OCI-LY1 (cell line): ENCODE data around the gene DPF3.

ENCODE experiments used
- H2AFZ ChIP-seq: fragments of 200-600 bp; sonication (generic), shearing (Covaris generic); 2 replicates; pipeline ENCODE4 v1.6.0; 2014; ENCODE audit warnings: antibody characterized with exemption, mild to moderate bottlenecking, low read length
- H3F3A ChIP-seq: fragments of 200-600 bp; sonication (generic), shearing (Covaris generic); 2 replicates; pipeline ENCODE4 v1.6.0; 2014; ENCODE audit warnings: mild to moderate bottlenecking, antibody characterized with exemption, low read length, moderate library complexity; ENCODE audit not compliant: insufficient read depth
- H3K27ac ChIP-seq: fragments of 200-600 bp; sonication (generic); 2 replicates; pipeline ENCODE4 v1.5.1; 2014; ENCODE audit warnings: low read length, mixed run types, mild to moderate bottlenecking, low read depth; ENCODE audit not compliant: poor library complexity, severe bottlenecking
- H3K27me3 ChIP-seq: fragments of 200-600 bp; sonication (generic); 2 replicates; pipeline ENCODE4 v1.6.0; 2014; ENCODE audit warnings: antibody characterized with exemption, mild to moderate bottlenecking, low read length, moderate library complexity; ENCODE audit not compliant: insufficient read depth
- H3K36me3 ChIP-seq: fragments of 200-600 bp; sonication (generic); 2 replicates; pipeline ENCODE4 v1.6.1; 2014; ENCODE audit warnings: mild to moderate bottlenecking, antibody characterized with exemption, low read length, moderate library complexity, mixed read lengths; ENCODE audit not compliant: insufficient read depth
- H3K4me1 ChIP-seq: fragments of 200-600 bp; sonication (generic); 2 replicates; pipeline ENCODE4 v1.5.1; 2014; ENCODE audit warnings: mild to moderate bottlenecking, low read length, moderate library complexity; ENCODE audit not compliant: insufficient read depth, severe bottlenecking
- H3K4me2 ChIP-seq: fragments of 200-600 bp; sonication (generic), shearing (Covaris generic); 2 replicates; pipeline ENCODE4 v1.6.1; 2014; ENCODE audit warnings: low read length
- H3K4me3 ChIP-seq: fragments of 200-600 bp; sonication (generic); 2 replicates; pipeline ENCODE4 v1.5.1; 2014; ENCODE audit warnings: low read length, low read depth, mild to moderate bottlenecking, mixed read lengths; ENCODE audit not compliant: poor library complexity, severe bottlenecking
- H3K79me2 ChIP-seq: fragments of 200-600 bp; shearing (Covaris generic); 2 replicates; pipeline ENCODE4 v1.6.1; 2016; ENCODE audit warnings: mixed run types, low read length, mixed read lengths; ENCODE audit not compliant: insufficient read depth
- H3K9ac ChIP-seq: fragments of 200-600 bp; sonication (generic), shearing (Covaris generic); 2 replicates; pipeline ENCODE4 v1.6.1; 2014; ENCODE audit warnings: mild to moderate bottlenecking, low read length, mixed read lengths
- H3K9me2 ChIP-seq: fragments of 200-600 bp; sonication (generic), shearing (Covaris generic); 2 replicates; pipeline ENCODE4 v1.6.1; 2014; ENCODE audit warnings: low read depth, mild to moderate bottlenecking, low read length, mixed read lengths
- H3K9me3 ChIP-seq: fragments of 200-600 bp; shearing (Covaris generic); 2 replicates; pipeline ENCODE4 v1.6.1; 2014; ENCODE audit warnings: low read length, mixed read lengths
- H4K20me1 ChIP-seq: fragments of 200-600 bp; sonication (generic), shearing (Covaris generic); 2 replicates; pipeline ENCODE4 v1.6.0; 2016; ENCODE audit warnings: mild to moderate bottlenecking, low read length; ENCODE audit not compliant: insufficient read depth
- EZH2 ChIP-seq: fragments of 200-600 bp; sonication (generic), shearing (Covaris generic); IDR thresholded peaks from 2 replicates; pipeline ENCODE4 v1.8.0; 2017; ENCODE audit warnings: borderline replicate concordance, mixed run types, mild to moderate bottlenecking, antibody characterized with exemption, low read length, moderate library complexity, mixed read lengths
- TF ChIP-seq, protein P1 (sequence below): fragments of 200-600 bp; sonication (generic), shearing (Covaris generic); IDR thresholded peaks from 2 replicates; pipeline ENCODE4 v1.5.1; 2017; ENCODE audit warnings: mild to moderate bottlenecking, antibody characterized with exemption, low read length, moderate library complexity, mixed read lengths

The DPF3 gene

DNA sequence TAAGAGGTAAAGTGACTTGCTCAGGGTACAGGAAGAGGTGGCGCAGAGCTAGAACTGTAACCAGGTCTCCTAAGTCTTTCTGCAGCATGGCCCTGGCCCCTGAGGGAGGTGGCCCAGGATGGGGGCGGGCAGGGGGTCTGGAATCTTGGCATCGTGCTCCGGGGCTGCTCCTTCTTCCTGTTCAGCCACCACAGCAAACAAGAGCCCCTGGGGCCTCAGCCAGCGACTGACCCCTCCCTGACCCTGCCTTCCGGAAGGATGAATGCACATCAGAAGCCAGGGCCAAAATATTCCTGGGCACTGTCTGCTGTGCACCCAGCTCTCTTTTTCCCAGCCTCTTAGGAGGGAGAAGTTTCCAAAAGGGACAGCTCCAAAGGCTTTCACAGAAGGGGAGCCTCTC, 242.8 kb downstream of the DPF3 start:
- H3K27ac ChIP-seq, result no peak overlapping the region
- H2AFZ ChIP-seq, result no peak overlapping the region
- no peaks in the 10 kb centered on the region for H4K20me1 ChIP-seq
- no peaks in the 10 kb centered on the region for H3K79me2 ChIP-seq
- H3K9me2 ChIP-seq, result no peaks in the 10 kb centered on the region
- no peaks in the 10 kb centered on the region for H3F3A ChIP-seq
- no peaks in the 10 kb centered on the region for H3K27me3 ChIP-seq
- H3K36me3 ChIP-seq, result no peaks in the 10 kb centered on the region
- H3K9me3 ChIP-seq, result no peaks in the 10 kb centered on the region
- H3K4me2 ChIP-seq, result no peak overlapping the region
- H3K4me3 ChIP-seq, result no peak overlapping the region
- TF ChIP-seq EZH2, result no peak
- no peak overlapping the region for H3K9ac ChIP-seq
- no peaks in the 10 kb centered on the region for H3K4me1 ChIP-seq

DNA sequence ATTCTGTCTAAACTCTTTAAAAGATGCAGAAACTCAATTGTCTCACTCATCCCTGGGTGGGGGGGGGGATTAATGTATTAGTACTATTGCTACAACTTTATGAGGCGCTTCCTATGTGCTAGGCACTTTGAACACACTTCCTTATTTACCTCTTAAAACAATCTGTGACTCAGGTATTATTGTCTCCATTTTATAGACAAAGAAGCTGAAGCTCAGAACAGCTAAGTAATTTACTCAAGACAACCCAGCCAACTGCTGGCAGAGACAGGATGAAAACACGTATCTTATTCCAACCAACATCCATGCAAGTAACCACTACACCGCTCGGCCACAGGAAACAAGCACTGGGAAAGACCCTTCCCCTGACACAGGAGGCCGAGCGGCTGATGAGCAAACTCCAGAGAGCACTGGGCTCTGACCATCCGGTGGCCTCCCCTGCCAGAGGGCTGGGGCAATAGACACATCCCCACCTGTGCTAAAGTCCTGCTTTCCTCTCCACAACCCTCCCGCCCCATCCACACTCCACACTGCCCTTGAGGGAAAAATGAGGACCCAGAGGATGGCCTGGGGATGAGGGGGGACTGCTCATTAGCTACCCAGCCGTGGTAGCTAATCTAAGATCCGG, 244.2 kb downstream of the DPF3 start:
- Histone ChIP-seq H3F3A (no peaks in the 10 kb centered on the region), H3K4me2 (no peak overlapping the region), H4K20me1 (no peaks in the 10 kb centered on the region), H3K9ac (no peak overlapping the region), H3K79me2 (no peaks in the 10 kb centered on the region), H3K9me3 (no peaks in the 10 kb centered on the region), H3K36me3 (no peaks in the 10 kb centered on the region), H2AFZ (no peak overlapping the region), H3K9me2 (no peaks in the 10 kb centered on the region), H3K27me3 (no peaks in the 10 kb centered on the region), H3K27ac (no peak overlapping the region), H3K4me1 (no peaks in the 10 kb centered on the region), H3K4me3 (no peak overlapping the region)
- TF ChIP-seq, protein P1, sequence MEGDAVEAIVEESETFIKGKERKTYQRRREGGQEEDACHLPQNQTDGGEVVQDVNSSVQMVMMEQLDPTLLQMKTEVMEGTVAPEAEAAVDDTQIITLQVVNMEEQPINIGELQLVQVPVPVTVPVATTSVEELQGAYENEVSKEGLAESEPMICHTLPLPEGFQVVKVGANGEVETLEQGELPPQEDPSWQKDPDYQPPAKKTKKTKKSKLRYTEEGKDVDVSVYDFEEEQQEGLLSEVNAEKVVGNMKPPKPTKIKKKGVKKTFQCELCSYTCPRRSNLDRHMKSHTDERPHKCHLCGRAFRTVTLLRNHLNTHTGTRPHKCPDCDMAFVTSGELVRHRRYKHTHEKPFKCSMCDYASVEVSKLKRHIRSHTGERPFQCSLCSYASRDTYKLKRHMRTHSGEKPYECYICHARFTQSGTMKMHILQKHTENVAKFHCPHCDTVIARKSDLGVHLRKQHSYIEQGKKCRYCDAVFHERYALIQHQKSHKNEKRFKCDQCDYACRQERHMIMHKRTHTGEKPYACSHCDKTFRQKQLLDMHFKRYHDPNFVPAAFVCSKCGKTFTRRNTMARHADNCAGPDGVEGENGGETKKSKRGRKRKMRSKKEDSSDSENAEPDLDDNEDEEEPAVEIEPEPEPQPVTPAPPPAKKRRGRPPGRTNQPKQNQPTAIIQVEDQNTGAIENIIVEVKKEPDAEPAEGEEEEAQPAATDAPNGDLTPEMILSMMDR, result no peak
- no peak for TF ChIP-seq EZH2

DNA sequence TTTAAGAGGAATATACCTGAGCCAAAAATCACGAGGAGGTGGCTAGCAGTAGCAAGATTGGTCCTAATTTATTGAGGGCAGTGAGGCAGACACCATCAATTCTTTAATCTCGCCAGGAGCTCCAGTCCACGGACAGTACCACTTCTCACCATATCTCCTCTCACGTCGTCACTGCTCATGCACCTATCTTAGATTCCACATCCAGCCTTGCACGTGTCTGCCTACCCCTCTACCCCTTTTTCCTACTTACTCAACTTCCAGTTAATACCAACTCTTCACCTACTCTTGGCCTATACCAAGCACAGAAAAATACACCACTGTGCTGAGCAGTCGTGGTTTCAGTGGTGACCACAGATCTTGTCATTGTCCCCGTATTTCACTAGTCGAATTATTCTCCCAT, 246.1 kb downstream of the DPF3 start:
- Histone ChIP-seq H3K9ac (no peak overlapping the region), H3K9me3 (no peaks in the 10 kb centered on the region), H3K79me2 (no peaks in the 10 kb centered on the region), H3K4me2 (no peak overlapping the region), H3K9me2 (no peaks in the 10 kb centered on the region), H3K27me3 (no peaks in the 10 kb centered on the region), H3K36me3 (no peaks in the 10 kb centered on the region), H4K20me1 (no peaks in the 10 kb centered on the region), H2AFZ (no peak overlapping the region), H3K4me1 (no peaks in the 10 kb centered on the region), H3F3A (no peaks in the 10 kb centered on the region), H3K4me3 (no peak overlapping the region), H3K27ac (no peak overlapping the region)
- no peak for TF ChIP-seq EZH2
- TF ChIP-seq, protein P1, result no peak

DNA sequence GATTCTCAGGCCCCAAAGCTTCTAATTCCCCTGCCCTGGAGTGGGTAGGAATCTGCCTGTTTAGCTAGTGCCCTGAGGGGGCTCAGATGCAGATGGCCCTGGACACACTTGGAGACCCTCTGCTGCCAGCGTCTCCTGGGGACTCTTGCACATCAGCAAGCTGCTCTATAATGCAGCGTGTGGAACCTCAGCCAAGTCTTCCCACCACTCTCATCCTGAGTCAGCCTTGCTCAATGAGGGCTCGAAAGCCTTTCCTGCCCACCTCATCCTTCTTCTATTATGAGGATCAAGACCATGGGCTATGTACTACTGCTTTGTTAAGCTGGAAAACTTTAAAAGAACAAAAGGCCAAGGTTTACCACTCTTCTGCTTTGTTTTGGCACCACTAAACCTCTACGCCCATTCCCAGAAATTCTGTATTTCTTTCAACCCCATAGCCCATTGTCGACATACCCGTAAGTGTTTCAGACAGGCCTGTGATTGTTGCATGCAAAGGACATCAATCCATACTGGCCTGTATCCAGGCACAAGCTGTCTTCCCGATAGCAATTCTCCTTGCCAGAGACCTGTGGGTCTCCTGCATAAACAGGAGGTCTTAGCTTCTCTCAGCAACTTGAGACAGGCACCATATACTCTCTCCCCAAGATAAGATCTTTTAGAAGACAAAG, 246.9 kb downstream of the DPF3 start:
- no peak overlapping the region for H3K4me2 ChIP-seq
- H2AFZ ChIP-seq, result no peak overlapping the region
- no peaks in the 10 kb centered on the region for H3K9me2 ChIP-seq
- H4K20me1 ChIP-seq, result no peaks in the 10 kb centered on the region
- H3F3A ChIP-seq, result no peaks in the 10 kb centered on the region
- no peaks in the 10 kb centered on the region for H3K4me1 ChIP-seq
- no peak overlapping the region for H3K9ac ChIP-seq
- H3K36me3 ChIP-seq, result no peaks in the 10 kb centered on the region
- no peak overlapping the region for H3K4me3 ChIP-seq
- TF ChIP-seq, protein P1, result no peak
- no peak for TF ChIP-seq EZH2
- no peaks in the 10 kb centered on the region for H3K79me2 ChIP-seq
- no peaks in the 10 kb centered on the region for H3K27me3 ChIP-seq
- no peak overlapping the region for H3K27ac ChIP-seq
- H3K9me3 ChIP-seq, result no peaks in the 10 kb centered on the region
